ENCODE results near the gene SCN4B.

The SCN4B gene

GRCh38 chr11:118153516-118153915, 893 bp upstream of the SCN4B start:
- no peak for DNase-seq (ENCODE audit: low read depth in 2 of 3, low spot score in 2 of 3)

- DNase-seq (ENCODE audit: low read depth in 2 of 3, low spot score in 2 of 3): no peak
Observed at GRCh38 chr11:118152020-118152551, 537 bp downstream of the SCN4B start.

- DNase-seq (ENCODE audit: low read depth in 2 of 3, low spot score in 2 of 3): no peak
Observed at GRCh38 chr11:118151431-118151830, 1.2 kb downstream of the SCN4B start.

DNA sequence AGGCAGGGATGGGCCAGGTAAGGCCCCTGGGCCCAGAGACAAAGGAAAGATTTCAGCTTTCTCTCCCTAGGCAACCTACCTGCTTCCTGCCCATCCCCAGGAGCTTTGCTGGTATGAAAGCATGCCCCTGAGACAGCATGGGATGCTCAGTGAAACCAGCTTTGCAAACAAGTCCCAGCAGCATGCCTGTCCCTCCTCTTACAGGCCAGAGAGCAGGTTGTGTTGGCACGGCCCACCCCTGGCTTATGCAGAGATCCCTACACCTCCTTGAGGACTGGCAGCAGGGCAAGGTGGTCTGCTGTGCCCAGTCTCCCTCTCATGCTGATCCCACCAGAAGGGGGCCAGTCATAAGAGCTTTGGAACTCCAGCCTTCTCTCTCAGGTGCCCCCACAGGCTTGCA, 3.1 kb downstream of the SCN4B start:
- DNase-seq (ENCODE audit: low read depth in 2 of 3, low spot score in 2 of 3): no peak

- no peak for DNase-seq (ENCODE audit: low read depth in 2 of 3, low spot score in 2 of 3)
Observed at GRCh38 chr11:118148856-118149255, 3.8 kb downstream of the SCN4B start.

- DNase-seq (ENCODE audit: low read depth in 2 of 3, low spot score in 2 of 3): no peak
Observed at GRCh38 chr11:118148240-118148639, 4.4 kb downstream of the SCN4B start.

DNA sequence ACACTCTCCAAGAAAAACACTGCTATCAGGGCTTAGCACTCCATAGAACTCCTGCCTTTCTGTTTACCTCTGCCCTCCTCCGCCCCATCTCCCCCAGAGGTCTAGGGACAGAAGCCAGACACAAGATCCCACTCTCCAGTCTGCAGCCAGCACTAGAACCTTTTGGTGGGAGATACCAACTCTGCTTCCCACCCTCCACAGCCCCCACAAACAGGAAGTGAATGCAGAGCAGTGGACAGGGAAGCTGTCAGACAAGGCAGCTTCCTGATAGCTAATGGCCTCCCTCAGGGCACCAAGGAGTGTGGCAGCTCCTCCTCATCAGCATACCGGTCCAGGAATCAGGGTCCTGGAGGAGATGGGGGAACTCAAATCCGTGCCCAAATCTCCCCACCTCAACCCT, 5.1 kb downstream of the SCN4B start:
- no peak for DNase-seq (ENCODE audit: low read depth in 2 of 3, low spot score in 2 of 3)

GRCh38 chr11:118146554-118146953, 6.1 kb downstream of the SCN4B start:
- no peak for DNase-seq (ENCODE audit: low read depth in 2 of 3, low spot score in 2 of 3)

DNA sequence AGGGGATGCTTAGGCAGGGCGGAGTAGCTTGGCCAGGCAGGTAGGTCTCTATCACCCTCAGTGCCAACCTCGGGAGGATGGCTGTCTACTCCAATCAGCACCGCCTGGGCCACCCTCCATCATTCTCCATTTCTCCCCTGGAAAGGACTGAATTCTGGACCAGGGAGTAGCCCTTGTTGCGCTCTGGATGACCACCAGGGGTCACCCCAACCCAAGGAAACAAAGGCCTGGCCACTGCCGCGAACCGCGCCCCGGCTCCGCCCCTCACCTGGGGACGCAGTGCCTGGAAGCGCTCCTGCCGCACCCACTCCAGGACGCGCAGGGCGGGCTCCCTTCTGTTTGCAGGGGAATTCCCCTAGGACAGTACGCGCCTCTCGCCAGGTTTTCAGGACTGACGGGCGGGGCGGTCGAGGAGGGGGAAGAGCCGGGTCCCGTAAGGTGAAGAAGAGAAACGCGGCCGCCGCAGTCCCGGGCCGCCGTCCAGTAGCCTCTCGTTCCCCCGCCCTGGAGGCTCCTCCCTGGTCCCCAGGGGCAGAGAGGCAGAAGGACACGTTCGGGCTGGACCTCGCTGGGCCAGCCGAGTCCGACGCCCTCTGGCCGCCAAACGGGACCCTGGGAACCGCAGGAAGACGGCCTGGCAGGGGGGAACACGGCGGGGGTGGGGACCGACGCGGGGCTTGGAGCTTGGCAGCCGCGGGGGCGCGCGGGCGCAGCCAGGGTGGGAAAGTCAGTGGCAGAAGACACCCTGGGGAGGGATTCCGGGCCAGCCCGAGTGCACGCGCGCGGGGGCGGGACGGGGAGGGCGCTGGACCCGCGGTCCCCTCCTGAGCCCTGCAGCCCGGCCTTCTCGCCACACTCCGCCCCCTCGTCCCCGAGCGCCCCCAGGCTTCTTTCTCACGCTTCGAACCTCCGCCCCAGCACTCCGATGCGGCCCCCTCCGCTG, 7.1 kb downstream of the SCN4B start:
- peak; percentile 73 to 88 (median 88) for DNase-seq (ENCODE audit: low read depth in 2 of 3, low spot score in 2 of 3)

DNA sequence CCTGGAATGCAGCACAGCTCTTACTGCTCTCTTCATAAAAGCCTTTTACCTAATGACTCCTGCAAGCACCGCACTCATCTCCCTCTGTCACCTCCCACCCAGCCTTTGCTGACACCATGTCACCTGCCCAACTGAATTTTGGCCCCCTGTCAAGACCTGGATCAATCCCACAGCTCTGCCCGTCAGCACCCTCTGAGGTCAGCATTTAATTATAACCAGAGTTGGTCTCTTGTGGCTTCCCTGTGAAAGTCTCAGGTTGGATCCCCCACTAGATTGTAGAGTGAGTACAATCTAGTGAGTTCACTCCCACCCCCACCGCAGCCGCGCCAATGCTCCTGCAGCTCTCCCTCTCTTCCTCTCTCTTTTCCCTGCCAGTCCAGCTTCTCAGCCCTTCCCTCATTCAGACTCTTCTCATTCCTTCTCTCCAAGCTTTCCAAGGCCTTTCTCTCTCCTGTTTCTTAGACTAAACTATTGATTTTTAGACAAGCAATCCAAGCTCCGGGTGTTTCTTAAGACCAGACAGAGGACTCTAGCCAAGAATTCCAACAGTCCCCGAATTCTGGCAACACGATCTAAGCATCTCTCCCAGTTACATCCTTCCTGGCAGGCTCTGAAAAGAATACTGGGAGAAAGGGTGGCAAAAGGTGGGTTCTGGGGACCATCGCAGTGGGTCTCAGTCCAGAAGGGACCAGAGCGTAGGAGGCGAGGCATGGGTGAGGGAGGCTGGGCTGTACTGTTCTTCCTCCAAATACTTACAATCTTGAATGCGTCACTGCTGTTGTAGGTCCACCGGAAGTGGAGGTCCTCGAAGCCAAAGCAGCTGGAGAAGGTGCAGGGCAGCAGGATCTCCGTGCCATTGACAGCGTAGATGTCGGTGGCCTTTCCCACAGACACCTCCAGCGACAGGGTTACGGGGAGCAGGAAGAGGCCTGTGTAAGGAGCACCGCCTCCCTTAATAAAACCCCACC, 8.0 kb downstream of the SCN4B start:
- DNase-seq (ENCODE audit: low read depth in 2 of 3, low spot score in 2 of 3): no peak

GRCh38 chr11:118143661-118144185, 8.9 kb downstream of the SCN4B start:
- no peak for DNase-seq (ENCODE audit: low read depth in 2 of 3, low spot score in 2 of 3)

DNA sequence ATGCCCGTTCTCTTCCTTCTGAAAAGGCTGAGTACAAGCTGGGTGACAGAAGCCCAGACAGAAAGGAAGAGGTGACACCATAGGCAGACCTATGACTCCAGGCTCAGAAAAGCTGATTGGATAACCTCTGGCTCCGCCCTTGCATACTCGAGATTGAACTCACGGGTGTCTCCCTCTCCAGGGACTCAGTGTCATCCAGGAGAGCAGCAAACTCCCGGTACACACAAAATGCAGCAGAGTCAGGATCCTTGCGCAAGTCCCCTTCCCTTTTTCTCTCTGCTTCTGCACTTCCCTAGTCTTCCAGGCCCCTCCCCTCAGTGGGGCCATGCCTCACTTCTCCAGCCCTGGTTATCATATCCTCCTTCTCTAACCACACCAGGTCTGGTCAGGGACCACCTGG, 9.8 kb downstream of the SCN4B start:
- no peak for DNase-seq (ENCODE audit: low read depth in 2 of 3, low spot score in 2 of 3)

GRCh38 chr11:118142081-118142480, 10.5 kb downstream of the SCN4B start:
- DNase-seq (ENCODE audit: low read depth in 2 of 3, low spot score in 2 of 3): no peak

- DNase-seq (ENCODE audit: low read depth in 2 of 3, low spot score in 2 of 3): no peak
Observed at GRCh38 chr11:118139578-118139977, 13.0 kb downstream of the SCN4B start.

DNA sequence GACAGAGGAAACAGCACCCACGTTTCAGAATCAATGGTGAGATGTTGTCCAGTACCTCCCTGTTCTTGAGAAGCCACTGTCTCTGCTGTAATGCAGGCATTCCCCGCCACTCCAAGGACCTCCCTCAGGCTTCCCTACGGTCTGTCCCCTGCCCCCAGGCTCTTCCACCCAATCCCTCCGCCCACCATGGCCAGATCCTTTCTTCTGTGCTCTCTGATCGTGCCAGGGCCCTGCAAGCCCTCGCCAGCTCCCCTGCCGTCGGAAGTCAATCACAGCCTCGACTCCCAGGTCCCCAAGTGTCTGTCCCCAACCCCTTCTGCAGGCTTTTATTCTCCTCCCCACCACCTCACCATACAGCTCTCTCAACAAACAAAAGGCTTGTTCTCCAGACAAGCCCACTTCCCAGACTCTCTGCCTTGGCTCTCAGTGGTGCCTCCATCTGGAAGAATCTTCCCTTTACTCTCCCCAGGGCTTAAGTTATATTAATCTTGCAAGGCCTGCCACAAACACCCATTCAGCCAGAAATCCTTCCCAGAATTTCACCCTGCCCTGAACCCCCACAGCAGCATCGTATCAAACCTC, 13.7 kb downstream of the SCN4B start:
- no peak for DNase-seq (ENCODE audit: low read depth in 2 of 3, low spot score in 2 of 3)

DNA sequence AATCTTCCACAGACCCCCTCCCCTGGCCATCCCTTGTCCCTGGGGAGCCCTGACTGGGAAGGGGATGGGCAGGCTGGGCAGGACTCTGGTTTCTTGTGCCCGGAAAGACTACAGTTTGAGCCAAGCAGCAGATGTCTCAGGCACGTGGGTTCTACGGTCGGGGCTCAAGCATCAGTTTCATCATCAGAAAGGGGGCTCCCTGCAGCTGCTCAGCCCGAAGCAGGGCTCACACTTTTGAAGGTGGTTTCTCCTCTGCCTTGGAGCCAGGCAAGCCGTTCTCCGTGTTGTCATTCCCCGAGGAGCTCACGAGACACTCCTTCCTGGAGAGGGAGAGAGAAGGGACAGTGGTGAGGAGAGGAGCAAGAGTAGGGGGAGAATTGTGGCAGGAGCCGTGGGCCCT, 15.8 kb downstream of the SCN4B start:
- DNase-seq (ENCODE audit: low read depth in 2 of 3, low spot score in 2 of 3): no peak

- DNase-seq (ENCODE audit: low read depth in 2 of 3, low spot score in 2 of 3): no peak
Observed at GRCh38 chr11:118136341-118136740, 16.3 kb downstream of the SCN4B start.

GRCh38 chr11:118135796-118136165, 16.8 kb downstream of the SCN4B start:
- DNase-seq (ENCODE audit: low read depth in 2 of 3, low spot score in 2 of 3): no peak

- no peak for DNase-seq (ENCODE audit: low read depth in 2 of 3, low spot score in 2 of 3)
Observed at GRCh38 chr11:118135051-118135795, 17.4 kb downstream of the SCN4B start.

- no peak for DNase-seq (ENCODE audit: low read depth in 2 of 3, low spot score in 2 of 3)
Observed at GRCh38 chr11:118133816-118134215, 18.8 kb downstream of the SCN4B start.

Measured in activated CD8-positive, alpha-beta memory T cell treated with anti-CD3 and anti-CD28 coated beads for 48 hours (primary cell).